GM21423 (cell line): Measurements from ENCODE around the gene DCTN2.
"Not testable (repeated sequence)": the region's sequence is repeated elsewhere in the genome, so short reads cannot be mapped to it uniquely, and the experiment has no call there.

Experiments used
- ATAC-seq: cut with Tn5 transposase; IDR thresholded peaks from one replicate; pipeline ENCODE4 v1.9.1; 2021; ENCODE audit warnings: mild to moderate bottlenecking, moderate library complexity; ENCODE audit not compliant: unreplicated experiment

DCTN2 gene

GRCh38 chr12:57495051-57495701 is 51.8 kb downstream of the DCTN2 start:
- ATAC-seq, result not testable (repeated sequence)

DNA sequence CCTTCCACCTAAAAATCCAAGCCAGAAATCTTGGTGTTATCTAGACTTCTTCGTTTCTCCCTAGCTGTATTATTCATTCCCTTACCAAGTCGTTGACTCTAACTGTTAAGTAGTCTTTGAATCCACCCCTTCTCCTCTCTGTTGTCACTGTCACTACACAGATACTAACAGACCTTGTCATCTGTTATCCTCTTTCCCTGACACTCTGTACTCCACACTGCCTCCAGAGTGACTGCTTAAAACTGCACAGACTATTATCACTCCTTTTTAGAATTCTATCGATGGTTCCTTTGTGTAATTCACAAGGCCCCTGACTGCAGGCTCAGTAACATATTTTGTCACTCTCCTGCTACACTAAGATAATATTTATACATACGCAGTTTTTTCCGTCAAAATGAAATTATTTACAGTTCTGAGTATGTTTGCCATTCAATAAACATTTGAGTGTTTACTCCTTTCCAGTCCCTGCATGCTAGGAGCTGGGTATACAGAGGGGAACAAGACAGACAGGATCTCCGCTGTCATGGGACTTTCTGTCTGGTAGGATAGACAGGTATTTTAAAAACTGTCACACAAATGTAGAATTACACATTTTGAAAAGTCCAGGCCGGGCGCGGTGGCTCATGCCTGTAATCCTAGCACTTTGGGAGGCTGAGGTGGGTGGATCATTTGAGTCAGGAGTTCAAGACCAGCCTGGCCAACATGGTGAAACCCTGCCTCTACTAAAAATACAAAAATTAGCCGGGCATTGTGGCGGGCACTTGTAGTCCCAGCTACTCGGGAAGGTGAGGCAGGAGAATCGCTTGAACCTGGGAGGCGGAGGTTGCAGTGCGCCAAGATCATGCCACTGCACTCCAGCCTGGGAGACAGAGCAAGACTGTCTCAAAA is 55.4 kb downstream of the DCTN2 start:
- ATAC-seq, result no peak

DNA sequence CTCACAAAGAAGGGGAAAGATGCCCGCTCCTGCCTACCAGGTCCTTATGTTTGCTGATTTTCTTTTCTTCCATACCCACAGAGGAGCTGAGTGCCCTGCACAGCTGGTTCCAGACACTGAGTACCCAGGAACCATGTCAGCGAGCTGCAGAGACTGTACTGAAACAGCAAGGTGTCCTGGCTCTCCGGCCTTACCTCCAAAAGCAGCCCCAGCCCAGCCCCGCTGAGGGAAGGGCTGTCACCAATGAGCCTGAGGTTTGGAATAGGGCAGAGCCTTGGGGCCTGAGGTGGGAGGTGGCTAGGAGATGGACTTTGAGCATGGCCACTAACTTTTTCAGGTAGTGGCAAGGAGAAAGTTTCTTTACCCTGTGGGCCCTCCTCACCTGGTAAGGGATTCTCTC is 56.9 kb downstream of the DCTN2 start:
- ATAC-seq, result no peak

- ATAC-seq, result no peak
Observed at GRCh38 chr12:57489157-57489641, 57.8 kb downstream of the DCTN2 start.

DNA sequence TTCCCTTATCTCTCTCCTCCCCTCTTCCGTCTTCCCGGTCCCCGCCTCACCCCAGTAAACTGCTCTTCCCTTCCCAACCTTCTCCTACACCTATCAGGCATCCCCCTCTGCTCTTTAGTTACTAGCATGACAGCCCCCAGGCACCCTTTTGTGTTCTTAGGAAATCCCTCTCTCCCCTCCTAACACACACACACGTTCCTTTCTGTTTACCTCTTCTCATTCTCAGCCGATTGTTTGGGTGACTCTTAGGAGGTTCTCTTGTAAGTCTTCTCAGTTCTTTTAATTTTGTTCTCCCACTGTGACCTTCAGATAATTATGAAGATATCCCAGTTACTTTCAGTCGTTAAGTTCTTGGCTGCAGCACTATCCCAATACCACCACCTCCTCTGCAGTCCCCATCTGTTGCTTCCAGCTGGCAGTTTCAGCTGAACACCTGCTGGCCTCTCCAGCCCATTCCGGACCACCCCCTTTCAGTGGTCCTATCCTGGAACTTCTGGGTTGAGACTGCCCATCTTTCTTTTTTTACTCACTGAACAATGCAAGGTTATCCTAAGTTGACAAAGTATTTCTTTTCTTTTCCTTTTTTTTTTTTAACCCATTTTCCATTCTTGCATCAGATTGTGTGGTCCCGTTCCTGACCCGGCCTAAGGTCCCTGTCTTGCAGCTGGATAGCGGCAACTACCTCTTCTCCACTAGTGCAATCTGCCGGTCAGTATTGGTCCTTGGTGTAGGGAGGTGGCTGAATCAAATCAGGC is 58.4 kb downstream of the DCTN2 start:
- ATAC-seq, result peak; percentile 3

GRCh38 chr12:57487597-57488401 is 59.2 kb downstream of the DCTN2 start, which contains the start of gene MARS1:
Gene MARS1, plus strand, starts transcription at chr12:57488068. Its CDS starts 23 bp downstream, at chr12:57488091.
- ATAC-seq, result peak; percentile 97

GRCh38 chr12:57487055-57487596 is 59.9 kb downstream of the DCTN2 start:
- ATAC-seq, result no peak

GRCh38 chr12:57485695-57486094 is 61.3 kb downstream of the DCTN2 start:
- no peak for ATAC-seq

DNA sequence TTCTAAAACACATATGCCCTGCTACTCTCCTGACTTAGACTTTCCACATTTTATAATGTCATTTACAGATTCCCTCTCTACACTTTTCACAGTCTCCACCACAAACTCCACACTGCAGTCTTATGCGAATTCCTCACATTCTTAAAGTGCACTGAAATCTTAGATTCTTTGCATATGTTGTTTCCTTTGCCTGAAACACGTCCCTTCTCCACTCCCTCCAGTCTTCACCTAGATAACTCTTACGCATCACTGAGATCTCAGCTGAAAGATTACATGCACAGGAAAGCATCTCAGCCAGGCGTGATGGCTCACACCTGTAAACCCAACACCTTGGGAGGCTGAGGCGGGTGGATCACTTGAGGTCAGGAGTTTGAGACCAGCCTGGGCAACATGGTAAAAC is 63.5 kb downstream of the DCTN2 start:
- no peak for ATAC-seq

- no peak for ATAC-seq
Observed at GRCh38 chr12:57481671-57482070, 65.3 kb downstream of the DCTN2 start.
